NCI-H1048 (cell line): Measurements from ENCODE around the gene ATG13.
"Not testable (repeated sequence)": the region's sequence is repeated elsewhere in the genome, so short reads cannot be mapped to it uniquely, and the experiment has no call there.

ENCODE experiments used
- DNase-seq: peaks from one replicate; lab custom pipeline; 2025; lab: John Stamatoyannopoulos, UW

The ATG13 gene

DNA sequence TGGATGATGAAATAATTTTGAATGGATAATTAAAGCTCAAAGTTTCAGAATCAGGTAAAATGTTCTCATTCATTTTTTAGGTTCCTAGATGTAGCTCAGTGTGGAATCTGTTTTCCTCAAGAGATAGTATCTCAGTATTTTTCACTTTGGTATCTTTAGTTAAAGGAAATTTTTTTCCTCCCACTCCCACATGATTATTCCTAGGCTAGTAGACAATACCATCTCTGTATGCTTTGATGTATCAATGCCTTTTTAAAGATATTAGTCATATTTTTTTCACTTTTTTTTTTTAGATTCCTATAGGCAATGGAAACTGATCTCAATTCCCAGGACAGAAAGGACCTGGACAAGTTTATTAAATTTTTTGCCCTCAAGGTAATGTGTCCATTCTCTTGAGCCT, 26.6 kb downstream of the ATG13 start:
- no peak for DNase-seq

- no peak for DNase-seq
Measured at GRCh38 chr11:46649180-46649738, 31.9 kb downstream of the ATG13 start.

DNA sequence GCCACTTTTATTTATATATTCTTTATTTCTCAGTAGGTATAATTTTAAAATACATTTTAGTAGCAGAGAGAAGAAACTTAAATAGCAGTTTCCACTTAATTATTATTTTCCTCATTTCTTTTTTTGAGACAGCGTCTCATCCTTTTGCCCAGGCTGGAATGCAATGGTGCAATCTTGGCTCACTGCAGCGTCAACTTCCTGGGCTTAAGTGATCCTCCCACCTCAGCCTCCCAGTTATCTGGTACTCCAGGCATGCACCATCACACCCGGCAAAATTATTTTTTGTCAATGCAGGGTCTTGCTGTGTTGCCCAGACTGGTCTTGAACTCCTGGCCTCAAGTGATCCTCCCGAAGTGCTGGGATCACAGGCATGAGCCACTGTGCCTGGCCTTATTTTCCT, 38.3 kb downstream of the ATG13 start:
- DNase-seq = no peak

DNA sequence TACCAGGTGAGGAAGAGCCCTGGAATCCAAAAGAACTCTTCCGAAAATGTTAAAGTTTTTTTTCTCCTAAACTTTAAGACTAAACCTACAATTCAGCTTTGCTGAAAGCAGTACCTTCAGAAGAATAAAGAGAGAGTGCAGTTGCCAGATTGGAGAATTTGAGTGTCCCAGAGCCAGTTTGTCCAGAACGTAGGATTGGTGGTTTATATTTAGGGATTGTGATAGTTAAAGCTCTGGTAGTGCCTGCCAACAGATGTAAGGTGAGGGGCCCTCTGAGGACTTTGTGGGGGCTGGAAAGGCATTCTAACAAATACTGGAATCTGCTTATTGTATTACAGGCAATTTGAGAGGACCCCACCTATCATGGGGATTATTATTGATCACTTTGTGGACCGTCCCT, 39.8 kb downstream of the ATG13 start:
- no peak for DNase-seq

GRCh38 chr11:46658259-46658658, 40.9 kb downstream of the ATG13 start:
- DNase-seq = no peak

DNA sequence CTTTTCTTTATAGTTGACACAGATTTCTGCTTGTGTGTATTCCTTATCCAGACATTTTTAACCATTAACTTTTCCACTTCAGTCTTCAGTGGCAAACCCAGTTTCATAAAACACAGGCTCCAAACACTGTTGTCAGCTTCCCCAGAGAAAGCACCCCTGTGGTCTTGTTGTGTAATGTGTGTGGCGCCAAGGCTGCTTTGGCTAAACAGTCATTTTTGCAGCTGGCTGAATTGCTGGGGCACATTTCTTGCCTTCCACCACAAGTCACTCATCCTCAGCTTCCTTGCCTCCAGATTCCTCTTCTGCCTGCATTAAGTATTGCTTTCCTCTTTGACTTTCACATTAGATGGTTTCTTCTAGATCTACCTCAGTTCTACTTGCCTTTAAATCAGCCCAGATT, 42.6 kb downstream of the ATG13 start:
- no peak for DNase-seq

DNA sequence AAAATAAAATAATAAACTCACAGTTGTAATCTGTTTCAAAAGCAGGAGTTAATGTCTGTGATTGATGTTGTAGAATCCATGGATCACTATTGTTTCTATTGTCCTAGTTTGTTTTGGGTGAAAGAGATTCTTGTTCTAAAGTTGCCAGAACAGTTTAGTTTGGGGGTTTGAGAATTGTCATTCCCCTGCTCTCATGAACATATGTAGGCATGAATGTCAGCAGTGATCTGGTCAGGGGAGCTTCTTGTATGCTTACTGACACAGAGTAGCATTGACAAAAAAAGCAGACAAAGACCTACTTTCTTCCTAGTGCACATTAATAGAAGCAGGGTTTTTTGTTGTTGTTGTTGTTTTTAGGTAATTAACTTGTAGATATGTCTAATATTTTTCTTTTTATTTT, 44.5 kb downstream of the ATG13 start:
- no peak for DNase-seq

DNA sequence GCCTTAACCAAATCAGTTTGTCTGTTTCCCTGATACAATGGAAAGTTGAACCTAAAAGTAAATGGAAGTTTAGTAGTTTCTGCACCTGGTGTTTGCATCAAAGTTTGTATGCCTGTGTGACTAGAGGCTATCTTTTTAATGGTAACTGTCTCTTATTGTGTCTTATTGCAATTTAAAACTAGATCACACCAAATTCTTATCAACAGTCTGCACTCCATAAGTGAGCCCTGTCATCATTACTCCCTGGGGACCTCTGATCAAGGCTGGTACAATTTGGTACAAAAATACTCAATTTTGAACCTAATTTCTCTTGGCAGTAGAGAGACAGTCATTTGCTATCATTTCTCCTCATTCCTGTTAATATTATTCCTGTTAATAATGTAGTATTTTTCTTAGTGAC, 45.0 kb downstream of the ATG13 start:
- no peak for DNase-seq

DNA sequence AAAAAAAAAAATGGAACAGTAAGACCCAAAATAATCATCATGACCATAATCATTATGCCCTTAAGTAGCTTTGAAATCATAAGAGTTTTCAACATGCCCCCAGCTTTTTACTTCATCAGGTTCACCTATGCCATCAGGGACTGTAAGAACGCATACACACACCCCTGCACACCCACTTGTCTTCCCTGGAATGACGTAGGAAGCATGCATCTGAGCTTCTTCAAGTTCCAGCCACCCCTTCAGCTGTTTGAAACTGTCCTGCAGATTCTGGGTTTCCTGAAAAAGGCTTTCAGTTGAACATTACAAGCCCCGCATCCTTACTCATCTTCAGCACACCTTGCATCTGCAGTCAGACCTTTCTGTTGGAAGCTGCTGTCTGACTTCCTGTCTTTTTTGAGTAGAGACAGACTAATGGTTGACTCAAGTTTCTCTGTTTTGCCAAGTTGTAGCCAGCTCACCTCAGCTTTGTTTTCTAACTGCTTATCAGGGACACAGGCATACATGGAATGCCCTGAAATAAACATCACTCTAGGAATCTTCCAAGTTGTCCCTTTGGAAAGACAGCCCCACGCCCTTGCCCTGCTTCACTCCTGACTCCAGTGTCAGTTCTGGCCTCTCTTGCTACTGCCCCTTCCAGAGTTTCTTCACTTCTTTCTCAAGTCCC, 46.1 kb downstream of the ATG13 start:
- DNase-seq = no peak

DNA sequence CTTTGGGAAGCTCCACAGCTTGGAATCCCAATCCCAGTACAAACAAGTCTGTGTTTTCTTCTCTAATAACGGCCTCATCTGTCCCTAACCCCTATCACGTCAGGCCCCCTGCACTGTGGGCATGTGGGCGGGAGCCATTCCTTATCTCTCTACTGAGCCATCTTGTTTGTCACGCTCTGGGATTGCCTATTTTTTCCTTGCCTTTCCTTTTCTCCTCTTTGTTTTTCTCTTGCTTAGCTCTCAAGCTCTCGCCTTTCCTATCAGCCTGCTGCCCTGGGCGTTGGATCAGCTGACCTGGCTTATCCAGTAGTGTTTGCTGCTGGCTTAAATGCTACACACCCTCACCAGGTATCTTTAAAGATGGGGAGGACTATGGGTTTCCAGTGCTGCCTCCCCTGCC, 47.3 kb downstream of the ATG13 start:
- no peak for DNase-seq

DNA sequence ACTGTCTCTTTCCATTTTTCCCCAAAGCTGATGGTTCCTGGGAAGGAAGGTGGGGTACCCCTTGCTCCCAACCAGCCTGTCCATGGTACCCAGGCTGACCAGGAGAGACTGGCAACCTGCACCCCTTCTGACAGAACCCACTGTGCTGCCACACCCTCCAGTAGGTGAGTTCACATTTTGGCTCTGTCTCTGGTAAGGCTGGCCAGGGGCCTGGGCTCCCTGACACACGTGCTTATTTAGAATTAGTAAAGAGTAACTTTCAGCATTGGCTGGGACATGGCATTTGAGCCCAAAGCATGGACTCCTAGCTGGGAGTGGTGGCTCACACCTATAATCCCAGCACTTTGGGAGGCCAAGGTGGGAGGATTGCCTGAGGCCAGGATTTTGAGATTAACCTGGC, 48.0 kb downstream of the ATG13 start:
- DNase-seq = no peak

DNA sequence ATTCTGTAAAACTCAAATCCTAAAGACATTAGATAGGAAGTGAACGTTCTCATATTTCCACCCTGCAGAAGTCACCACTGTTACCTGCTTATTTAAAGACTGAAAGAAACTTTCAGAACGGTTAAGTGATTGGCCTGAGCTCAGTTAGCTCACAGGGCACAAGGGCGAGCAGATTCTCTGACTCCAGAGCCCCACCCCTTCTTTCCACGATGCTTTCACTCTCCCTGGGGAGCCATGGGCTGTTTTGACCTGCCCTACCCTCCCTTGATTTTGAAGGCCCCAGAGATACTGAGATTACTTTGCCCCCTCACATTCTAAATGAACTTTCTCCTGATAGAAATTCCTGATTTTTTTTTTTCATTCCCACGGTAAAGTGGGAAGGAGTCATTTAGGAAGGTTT, 49.2 kb downstream of the ATG13 start:
- no peak for DNase-seq

DNA sequence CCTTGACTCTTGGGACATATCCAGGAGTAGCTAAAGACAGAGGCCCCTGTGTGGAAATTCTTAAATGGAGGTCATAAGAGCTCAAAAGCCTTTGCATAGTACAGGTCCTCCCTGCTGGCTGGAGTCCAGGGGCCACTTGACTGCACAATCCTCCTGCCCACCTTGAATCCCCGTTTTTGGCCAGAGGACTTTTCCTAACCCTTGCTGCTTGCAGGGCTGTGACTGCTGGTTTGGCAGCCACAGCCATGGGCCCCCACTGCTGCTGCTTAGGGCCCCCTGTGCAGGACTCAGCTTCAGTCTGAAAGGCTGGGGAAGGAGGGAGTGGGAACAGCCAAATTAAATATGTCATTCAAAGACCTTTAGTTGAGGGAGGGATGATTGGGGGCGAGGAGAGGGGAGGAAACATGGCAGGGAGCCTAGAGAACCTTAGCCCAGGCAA, 49.7 kb downstream of the ATG13 start:
- no peak for DNase-seq

GRCh38 chr11:46668480-46669085, 51.2 kb downstream of the ATG13 start:
- DNase-seq = no peak

- no peak for DNase-seq
Measured at GRCh38 chr11:46669711-46670139, 52.4 kb downstream of the ATG13 start.

DNA sequence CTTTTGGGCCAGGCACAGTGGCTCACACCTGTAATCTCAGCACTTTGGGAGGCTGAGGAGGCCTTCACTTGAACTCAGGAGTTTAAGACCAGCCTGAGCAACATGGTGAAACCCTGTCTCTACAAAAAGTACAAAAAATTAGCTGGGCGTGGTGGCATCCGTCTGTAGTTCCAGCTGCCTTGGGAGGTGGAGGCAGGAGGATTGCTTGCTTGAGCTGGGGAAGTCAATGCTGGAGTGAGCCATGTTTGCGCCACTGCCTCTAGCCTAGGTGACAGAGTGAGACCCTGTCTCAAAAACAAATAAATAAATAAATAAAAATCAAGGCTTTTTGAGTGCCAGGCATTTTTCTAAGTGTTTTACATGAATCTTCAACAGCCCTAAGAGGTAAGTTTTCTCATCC, 53.2 kb downstream of the ATG13 start:
- DNase-seq = not testable (repeated sequence)

DNA sequence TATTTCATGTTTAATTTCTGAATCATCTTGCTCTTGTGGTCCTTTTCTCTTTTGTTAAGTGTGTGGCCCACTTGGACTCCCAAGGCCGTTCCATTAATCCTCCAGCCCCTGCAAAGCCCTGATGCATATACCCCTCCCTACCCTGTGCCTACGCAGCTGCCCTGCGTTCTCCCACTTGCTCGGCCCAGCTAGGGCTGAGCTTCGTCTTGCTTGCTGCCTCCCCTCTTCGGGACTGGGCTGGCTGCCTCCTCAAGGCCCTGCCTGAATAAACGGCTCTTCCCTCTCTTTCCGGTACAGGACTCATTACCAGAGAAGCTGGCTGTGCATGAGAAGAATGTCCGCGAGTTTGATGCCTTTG, 54.6 kb downstream of the ATG13 start:
- no peak for DNase-seq

- no peak for DNase-seq
Measured at GRCh38 chr11:46672381-46672839, 55.1 kb downstream of the ATG13 start.

DNA sequence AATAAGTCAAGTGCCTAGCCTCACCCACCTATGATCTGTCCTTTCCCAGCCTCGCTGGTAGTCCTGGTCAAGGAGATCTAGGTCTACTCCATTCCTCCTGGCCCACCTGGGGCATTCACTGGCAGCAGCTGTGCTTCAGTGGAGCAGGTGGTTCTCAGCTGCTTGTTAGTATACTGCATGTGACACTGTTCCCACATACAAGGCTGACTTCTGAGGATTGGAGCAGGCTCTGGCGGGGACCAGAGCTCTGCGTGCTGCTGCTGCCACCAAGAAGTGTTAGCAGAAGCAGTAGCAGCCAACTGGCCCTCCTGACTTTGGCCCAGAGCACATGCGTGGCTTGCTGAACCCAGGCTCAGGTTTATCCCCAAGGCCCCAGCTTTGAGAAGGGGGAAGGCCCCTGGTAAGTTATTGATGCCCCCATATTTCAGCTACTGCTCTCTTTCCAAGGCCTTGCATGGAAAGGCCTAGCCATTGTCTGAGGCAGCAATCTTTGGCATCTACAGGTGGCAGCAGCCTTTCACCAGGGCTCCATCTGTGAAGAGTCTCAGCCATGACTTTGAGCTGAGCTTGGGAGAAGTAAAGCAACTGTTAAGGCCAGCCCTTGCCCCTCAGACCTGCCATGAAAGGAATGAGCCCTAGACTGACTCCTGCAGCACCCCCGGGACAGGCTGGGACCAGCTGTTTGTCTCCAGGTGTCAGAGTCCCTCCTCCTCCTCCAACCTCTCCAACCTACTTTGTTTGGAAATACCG, 56.5 kb downstream of the ATG13 start:
- no peak for DNase-seq

GRCh38 chr11:46674463-46675287, 57.3 kb downstream of the ATG13 start:
- DNase-seq = no peak

DNA sequence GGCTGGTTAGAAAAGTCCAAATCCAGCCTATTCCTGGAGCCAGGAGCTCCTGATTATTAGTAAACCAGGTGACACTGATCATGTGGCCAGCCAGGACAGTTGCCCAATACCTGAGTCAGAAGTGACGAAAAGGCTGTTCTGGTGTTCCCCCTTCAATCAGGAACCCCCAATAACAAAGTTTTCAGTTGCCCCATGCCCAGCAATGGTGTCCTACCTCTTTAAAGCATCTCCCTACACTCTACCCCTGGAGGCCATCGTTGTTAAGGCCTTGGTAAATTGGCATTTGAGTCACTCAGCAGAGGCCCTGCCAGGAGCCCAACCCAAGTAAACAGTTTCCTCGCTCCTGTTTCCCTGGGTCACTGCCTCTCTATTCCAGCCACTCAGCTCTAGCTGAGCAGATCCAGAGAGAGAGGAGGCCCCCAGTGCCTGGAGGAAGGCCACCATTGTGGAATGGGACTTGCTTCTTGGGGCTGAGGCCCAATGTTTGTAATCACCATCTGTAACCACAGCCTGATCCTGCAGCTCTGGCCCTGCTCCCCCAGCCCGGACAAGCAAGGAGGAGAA, 58.0 kb downstream of the ATG13 start:
- DNase-seq = no peak

DNA sequence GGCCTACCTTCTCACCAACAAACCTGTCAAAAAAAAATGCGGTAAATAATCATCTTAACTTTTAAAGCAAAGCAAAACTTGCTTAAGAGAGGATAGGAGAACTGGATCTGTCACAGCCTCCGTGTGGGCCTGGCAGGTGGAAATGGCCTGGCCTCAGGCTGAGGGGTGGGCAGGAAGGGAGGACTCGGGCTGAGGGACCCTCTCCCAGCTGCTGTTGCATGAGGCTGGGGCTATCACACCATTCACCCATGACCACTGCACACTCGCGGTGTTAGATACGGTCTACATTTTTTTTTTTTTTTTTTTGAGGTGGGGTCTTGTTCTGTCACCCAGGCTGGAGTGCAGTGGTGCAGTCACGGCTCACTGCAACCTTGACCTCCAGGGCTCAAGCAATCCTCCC, 58.6 kb downstream of the ATG13 start:
- DNase-seq = no peak
